Small intestine (tissue), 7 donors: ENCODE results near the gene REL. TPM values are rescaled to one million over a fixed set of nuclear protein-coding genes. Genes with fewer than 3 reads are reported as not detected.
"Not testable (repeated sequence)": the region's sequence is repeated elsewhere in the genome, so short reads cannot be mapped to it uniquely, and the experiment has no call there.

Source experiments
- DNase-seq, 2 donors: peaks; one replicate each; pipeline versions ENCODE4 v3.0.0 to v3.0.0-alpha.2; 2013
- FAIRE-seq: peaks from 2 replicates; lab custom pipeline; 2012; peaks lifted over from hg19 to GRCh38; lab: Jason Lieb, UNC
- H3K27ac ChIP-seq, 3 donors: one replicate each; pipeline ENCODE4 v1.5.1; 2013; ENCODE audit warnings: low read length in 2 of 3, mild to moderate bottlenecking in 2 of 3, control low read depth in 1 of 3, inconsistent platforms in 1 of 3, low read depth in 1 of 3, moderate library complexity in 1 of 3
- H3K27me3 ChIP-seq, 3 donors: one replicate each; pipeline ENCODE4 v1.6.1; 2013; ENCODE audit warnings: low read length in 3 of 3, inconsistent platforms in 1 of 3; ENCODE audit not compliant: control insufficient read depth in 3 of 3, insufficient read depth in 3 of 3
- H3K36me3 ChIP-seq, 3 donors: one replicate each; pipeline ENCODE4 v1.6.1; 2013; ENCODE audit warnings: low read length in 3 of 3, inconsistent platforms in 1 of 3, low read depth in 1 of 3, mild to moderate bottlenecking in 1 of 3, moderate library complexity in 1 of 3; ENCODE audit not compliant: control insufficient read depth in 3 of 3, insufficient read depth in 2 of 3
- H3K4me1 ChIP-seq, 3 donors: one replicate each; pipeline ENCODE4 v1.6.1; 2013; ENCODE audit warnings: low read length in 2 of 3, inconsistent platforms in 1 of 3, low read depth in 1 of 3, mild to moderate bottlenecking in 1 of 3, moderate library complexity in 1 of 3; ENCODE audit not compliant: control insufficient read depth in 3 of 3, insufficient read depth in 2 of 3
- H3K4me3 ChIP-seq, 3 donors: one replicate each; pipeline ENCODE4 v1.5.1; 2013; ENCODE audit warnings: low read length in 3 of 3, control low read depth in 1 of 3, inconsistent platforms in 1 of 3, low read depth in 1 of 3, mild to moderate bottlenecking in 1 of 3, moderate library complexity in 1 of 3
- H3K9me3 ChIP-seq, 2 donors: one replicate each; pipeline ENCODE4 v1.6.1; 2013; ENCODE audit warnings: low read depth in 1 of 2, low read length in 1 of 2; ENCODE audit not compliant: control insufficient read depth in 2 of 2, insufficient read depth in 1 of 2
- WGBS, 3 donors: extraction: QIAGEN DNeasy Blood & Tissue Kit; methylation state at CpG; one replicate each; pipeline ENCODE4 v1.1.7; 2013; 5-methylcytosine and 5-hydroxymethylcytosine counted together
- polyA plus RNA-seq, 4 donors: library from polyadenylated mRNA; stranded (reverse) in 3 of 4; unstranded in 1 of 4; fragments of 200-250 nt in 3 of 4; fragments of 120-200 nt in 1 of 4; gene quantifications; one replicate each; pipeline versions ENCODE4 v1.2.1 to v1.2.3, GENCODE V29; 2013
- donor health status: healthy with polysubstance abuse.
- donor health status: control.
- donor health status: control.
- donor health status: Bipolar disorder and iron deficiency.
- donor health status: healthy.

The REL gene
- polyA plus RNA-seq, 4 donors = 0.81 to 10.3 (median 2.9) TPM

DNA sequence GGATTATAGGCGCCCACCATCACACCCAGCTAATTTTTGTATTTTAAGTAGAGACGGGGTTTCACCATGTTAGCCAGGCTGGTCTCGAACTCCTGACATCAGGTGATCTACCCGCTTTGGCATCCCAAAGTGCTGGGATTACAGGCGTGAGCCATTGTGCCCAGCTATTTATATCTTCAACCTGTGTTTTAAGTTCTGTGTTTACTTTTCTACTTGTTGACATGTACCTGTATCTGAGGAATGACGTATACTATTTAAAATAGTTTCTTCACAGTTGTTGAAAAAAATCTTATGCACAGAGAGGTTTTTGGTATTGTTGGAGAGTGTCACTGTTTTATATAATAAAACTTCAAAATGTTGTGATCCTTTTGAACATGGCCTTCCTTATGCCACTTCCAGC lies 19.9 kb downstream of the REL start:
- DNase-seq, H3K9me3 ChIP-seq, H3K27me3 ChIP-seq, H3K4me1 ChIP-seq, FAIRE-seq, H3K4me3 ChIP-seq, H3K27ac ChIP-seq: not testable (repeated sequence)
- peaks cover 2 to 41% (median 9%) of the 10 kb centered on the region in 3 donors for H3K36me3 ChIP-seq
- 90 to 96% (median 93%) methylated on average over 6 of the region's 6 CpGs for WGBS, 3 donors

- peaks cover 0 to 42% (median 7%) of the 10 kb centered on the region in 3 donors for H3K36me3 ChIP-seq
- not testable (repeated sequence) for DNase-seq, H3K9me3 ChIP-seq, H3K27ac ChIP-seq, H3K4me1 ChIP-seq, H3K4me3 ChIP-seq, H3K27me3 ChIP-seq, FAIRE-seq
- 81 to 82% (median 82%) methylated on average over 5 of the region's 5 CpGs for WGBS, 3 donors
These were observed 24.5 kb downstream of the REL start for GRCh38 chr2:60905867-60906266.

GRCh38 chr2:60906395-60906794 lies 25.0 kb downstream of the REL start:
- WGBS, 3 donors = 94 to 98% (median 94%) methylated on average over 2 of the region's 2 CpGs
- H3K4me3 ChIP-seq = no peak overlapping the region
- H3K27me3 ChIP-seq = no peaks in the 10 kb centered on the region
- H3K27ac ChIP-seq = no peak overlapping the region
- H3K9me3 ChIP-seq = no peaks in the 10 kb centered on the region
- H3K4me1 ChIP-seq = no peaks in the 10 kb centered on the region
- peaks cover 0 to 39% (median 7%) of the 10 kb centered on the region in 3 donors for H3K36me3 ChIP-seq
- DNase-seq (no peak), FAIRE-seq (no peak)

GRCh38 chr2:60907329-60907728 lies 26.0 kb downstream of the REL start:
- no peak overlapping the region for H3K27ac ChIP-seq
- 94 to 95% (median 95%) methylated on average over 8 of the region's 8 CpGs for WGBS, 3 donors
- no peaks in the 10 kb centered on the region for H3K9me3 ChIP-seq
- no peaks in the 10 kb centered on the region for H3K27me3 ChIP-seq
- no peak for DNase-seq
- H3K4me1 ChIP-seq = no peaks in the 10 kb centered on the region
- no peak overlapping the region for H3K4me3 ChIP-seq
- peaks cover 0 to 39% (median 5%) of the 10 kb centered on the region in 3 donors for H3K36me3 ChIP-seq
- FAIRE-seq = no peak

GRCh38 chr2:60925994-60926740 lies 44.8 kb downstream of the REL start:
- H3K27ac ChIP-seq = no peak overlapping the region
- no peaks in the 10 kb centered on the region for H3K9me3 ChIP-seq
- H3K36me3 ChIP-seq = peaks cover 6 to 12% (median 10%) of the 10 kb centered on the region in 3 donors
- WGBS, 3 donors = 74 to 85% (median 78%) methylated on average over 7 of the region's 7 CpGs
- no peak overlapping the region for H3K4me3 ChIP-seq
- FAIRE-seq (no peak), DNase-seq (no peak)
- no peaks in the 10 kb centered on the region for H3K4me1 ChIP-seq
- H3K27me3 ChIP-seq = no peaks in the 10 kb centered on the region

- H3K27ac ChIP-seq = no peak overlapping the region
- no peak for FAIRE-seq
- no peaks in the 10 kb centered on the region for H3K4me1 ChIP-seq
- no peaks in the 10 kb centered on the region for H3K27me3 ChIP-seq
- H3K36me3 ChIP-seq = peaks cover 3 to 10% (median 10%) of the 10 kb centered on the region in 3 donors
- H3K9me3 ChIP-seq = no peaks in the 10 kb centered on the region
- WGBS, 3 donors = 82 to 98% (median 93%) methylated on average over 3 of the region's 3 CpGs
- no peak overlapping the region for H3K4me3 ChIP-seq
- no peak for DNase-seq
These were observed 45.6 kb downstream of the REL start for GRCh38 chr2:60926741-60927552.

DNA sequence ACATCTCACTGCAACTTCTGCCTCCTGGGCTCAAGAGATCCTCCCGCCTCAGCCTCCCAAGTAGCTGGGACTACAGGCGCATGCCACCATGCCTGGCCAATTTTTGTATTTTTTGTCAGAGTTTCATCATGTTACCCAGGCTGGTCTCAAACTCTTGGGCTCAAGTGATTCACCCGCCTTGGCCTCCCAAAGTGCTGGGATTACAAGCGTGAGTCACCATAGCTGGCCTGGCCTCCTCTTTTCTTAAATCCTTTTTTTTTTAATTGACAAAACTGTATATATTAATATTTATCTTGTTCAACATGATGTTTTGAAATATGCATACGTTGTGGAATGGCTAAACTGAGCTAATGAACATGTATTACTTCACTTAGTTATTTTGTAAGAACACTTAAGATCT lies 50.7 kb downstream of the REL start:
- not testable (repeated sequence) for H3K4me1 ChIP-seq, H3K9me3 ChIP-seq, H3K4me3 ChIP-seq, FAIRE-seq, H3K27me3 ChIP-seq, DNase-seq, H3K27ac ChIP-seq
- 95 to 98% (median 95%) methylated on average over 5 of the region's 5 CpGs for WGBS, 3 donors
- peaks cover 0 to 15% (median 0%) of the 10 kb centered on the region in 3 donors for H3K36me3 ChIP-seq

DNA sequence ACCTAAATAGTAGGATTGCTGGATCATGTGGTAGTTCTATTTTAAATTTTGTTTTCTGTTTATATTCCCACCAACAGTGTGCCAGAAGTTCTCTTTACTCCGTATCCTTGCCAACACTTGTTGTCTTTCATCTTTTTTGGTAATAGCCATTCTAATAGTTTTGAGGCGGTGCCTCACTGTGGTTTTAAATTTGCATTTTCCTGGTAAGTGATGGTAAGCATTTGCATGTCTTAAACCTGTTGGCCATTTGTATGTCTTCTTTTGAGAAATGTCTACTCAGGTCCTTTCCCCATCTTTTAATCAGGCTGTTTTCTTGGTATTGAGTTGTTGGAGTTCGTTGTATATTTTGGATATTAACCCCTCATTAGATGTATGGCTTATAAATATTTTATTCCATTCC lies 51.6 kb downstream of the REL start:
- no peaks in the 10 kb centered on the region for H3K4me1 ChIP-seq
- DNase-seq = no peak
- H3K9me3 ChIP-seq = no peaks in the 10 kb centered on the region
- peaks cover 0 to 22% (median 0%) of the 10 kb centered on the region in 3 donors for H3K36me3 ChIP-seq
- no peak overlapping the region for H3K27ac ChIP-seq
- H3K27me3 ChIP-seq = no peaks in the 10 kb centered on the region
- WGBS, 3 donors = 86 to 94% (median 94%) methylated on average over 3 of the region's 3 CpGs
- H3K4me3 ChIP-seq = no peak overlapping the region
- no peak for FAIRE-seq
